Upper lobe of left lung (tissue), 6 donors: Measurements from ENCODE around the gene FOXE1. TPM values are rescaled to one million over a fixed set of nuclear protein-coding genes. Genes with fewer than 3 reads are reported as not detected.
A peak's percentile ranks its signal among the peaks of the same experiment; 100 is the strongest.

Experiments used
- ATAC-seq, 2 donors: fragments of 200-7000 bp; cut with Tn5 transposase; one replicate each; pipeline ENCODE4 v1.9.1; 2022; ENCODE audit warnings: mild to moderate bottlenecking in 2 of 2, moderate library complexity in 2 of 2; ENCODE audit not compliant: low FRiP score in 2 of 2
- DNase-seq, 2 donors: peaks; one replicate each; pipeline ENCODE4 v3.0.0-alpha.2; 2019 to 2020
- H3K27ac ChIP-seq, 4 donors: fragments of 200-600 bp; sonication (generic); one replicate each; pipeline ENCODE4 v1.5.1; 2016 to 2019
- H3K27me3 ChIP-seq, 4 donors: fragments of 200-600 bp; sonication (generic); one replicate each; pipeline ENCODE4 v1.5.1; 2017 to 2019
- H3K36me3 ChIP-seq, 4 donors: fragments of 200-600 bp; sonication (generic); one replicate each; pipeline ENCODE4 v1.5.1; 2016 to 2019
- H3K4me1 ChIP-seq, 4 donors: fragments of 200-600 bp; sonication (generic); one replicate each; pipeline ENCODE4 v1.5.1; 2018 to 2019
- H3K4me3 ChIP-seq, 4 donors: fragments of 200-600 bp; sonication (generic); one replicate each; pipeline ENCODE4 v1.5.1; 2017 to 2019; ENCODE audit warnings: mild to moderate bottlenecking in 2 of 4, moderate library complexity in 1 of 4
- H3K9me3 ChIP-seq, 4 donors: fragments of 200-600 bp; sonication (generic); one replicate each; pipeline ENCODE4 v1.5.1; 2018 to 2019
- CTCF ChIP-seq, 6 experiments: fragments of 450-650 bp in 4 of 6; fragments of 200-600 bp in 2 of 6; sonication (generic) in 2 of 6; IDR thresholded peaks; one replicate each; pipeline ENCODE4 v1.5.1; 2016 to 2019; ENCODE audit warnings: antibody characterized with exemption in 6 of 6
- EP300 ChIP-seq, 4 donors: sonication (generic); formaldehyde crosslinking; IDR thresholded peaks; one replicate each; pipeline ENCODE4 v1.5.1; 2017; ENCODE audit warnings: antibody characterized with exemption in 4 of 4, control low read depth in 2 of 4
- POLR2A ChIP-seq, 4 donors: fragments of 450-650 bp; IDR thresholded peaks; one replicate each; pipeline ENCODE4 v1.5.1; 2016 to 2017; ENCODE audit warnings: antibody characterized with exemption in 4 of 4, mild to moderate bottlenecking in 2 of 4
- POLR2AphosphoS5 ChIP-seq, 2 donors: sonication (generic); formaldehyde crosslinking; IDR thresholded peaks; one replicate each; pipeline ENCODE4 v1.5.1; 2017; ENCODE audit warnings: antibody characterized with exemption in 2 of 2
- WGBS, 2 donors: methylation state at CpG; one replicate each; pipeline ENCODE4 v1.1.5; 2017 to 2018; 5-methylcytosine and 5-hydroxymethylcytosine counted together
- total RNA-seq, 6 donors: library from RNA; depleted of rRNA in 4 of 6; stranded (reverse); fragments of >200 nt in 4 of 6; gene quantifications; one replicate each; pipeline versions ENCODE4 v1.1.0 to v1.2.1, GENCODE V29; 2016 to 2021
- donor health status: DM: no; HTN: no; CAD: no; lungs with moderate emphysema.
- donor health status: DM: no; HTN: yes; CAD: no; lungs with severe emphysema.

Gene FOXE1
- total RNA-seq, 6 donors from 2014 or later = 1.8 TPM; not detected in 5

GRCh38 chr9:97819735-97820134, 33.3 kb upstream of the FOXE1 start:
- Histone ChIP-seq H3K4me3 (no peak overlapping the region), H3K4me1 (no peaks in the 10 kb centered on the region), H3K27me3 (no peaks in the 10 kb centered on the region), H3K27ac (no peak overlapping the region), H3K36me3 (no peaks in the 10 kb centered on the region), H3K9me3 (no peaks in the 10 kb centered on the region)
- no peak for DNase-seq
- no peak for ATAC-seq
- TF ChIP-seq POLR2AphosphoS5 (IDR thresholded peaks at IDR 0.05) (no peak), CTCF (IDR thresholded peaks at IDR 0.05) (no peak), POLR2A (IDR thresholded peaks at IDR 0.05) (no peak), EP300 (IDR thresholded peaks at IDR 0.05) (no peak)
- WGBS, 2 donors = 70 to 77% methylated on average over 1 of the region's 1 CpG

- Histone ChIP-seq H3K4me3 (no peak overlapping the region), H3K4me1 (no peaks in the 10 kb centered on the region), H3K9me3 (no peaks in the 10 kb centered on the region), H3K27ac (no peak overlapping the region), H3K27me3 (no peaks in the 10 kb centered on the region), H3K36me3 (no peaks in the 10 kb centered on the region)
- DNase-seq (no peak), ATAC-seq (no peak)
- WGBS, 2 donors = 22 to 47% methylated on average over 1 of the region's 1 CpG
- TF ChIP-seq EP300 (IDR thresholded peaks at IDR 0.05) (no peak), POLR2AphosphoS5 (IDR thresholded peaks at IDR 0.05) (no peak), POLR2A (IDR thresholded peaks at IDR 0.05) (no peak), CTCF (IDR thresholded peaks at IDR 0.05) (no peak)
These were observed 32.7 kb upstream of the FOXE1 start for GRCh38 chr9:97820373-97820772.

GRCh38 chr9:97830884-97831829, 21.9 kb upstream of the FOXE1 start:
- no peak overlapping the region for H3K27ac ChIP-seq
- H3K27me3 ChIP-seq = no peaks in the 10 kb centered on the region
- DNase-seq (peak in 1 of 2 donors; percentile 30), ATAC-seq (no peak)
- H3K4me1 ChIP-seq = no peaks in the 10 kb centered on the region
- no peaks in the 10 kb centered on the region for H3K36me3 ChIP-seq
- no peaks in the 10 kb centered on the region for H3K9me3 ChIP-seq
- 60 to 69% methylated on average over 10 to 15 of the region's 15 CpGs for WGBS, 2 donors
- TF ChIP-seq EP300 (IDR thresholded peaks at IDR 0.05) = no peak
- no peak overlapping the region for H3K4me3 ChIP-seq

- H3K36me3 ChIP-seq = no peaks in the 10 kb centered on the region
- H3K27ac ChIP-seq = no peak overlapping the region
- DNase-seq (no peak), ATAC-seq (peak in 1 of 2 donors; percentile 43)
- 42 to 56% methylated on average over 10 of the region's 10 CpGs for WGBS, 2 donors
- H3K27me3 ChIP-seq = no peaks in the 10 kb centered on the region
- no peaks in the 10 kb centered on the region for H3K4me1 ChIP-seq
- H3K9me3 ChIP-seq = no peaks in the 10 kb centered on the region
- no peak for TF ChIP-seq POLR2A (IDR thresholded peaks at IDR 0.05)
- TF ChIP-seq EP300 (IDR thresholded peaks at IDR 0.05) = no peak
- no peak for TF ChIP-seq POLR2AphosphoS5 (IDR thresholded peaks at IDR 0.05)
- TF ChIP-seq CTCF (IDR thresholded peaks at IDR 0.05) = no peak
- H3K4me3 ChIP-seq = no peak overlapping the region
These were observed 21.0 kb upstream of the FOXE1 start for GRCh38 chr9:97831843-97832636.

GRCh38 chr9:97840521-97840920, 12.5 kb upstream of the FOXE1 start:
- no peak overlapping the region for H3K4me3 ChIP-seq
- no peaks in the 10 kb centered on the region for H3K4me1 ChIP-seq
- no peaks in the 10 kb centered on the region for H3K9me3 ChIP-seq
- DNase-seq (no peak), ATAC-seq (no peak)
- no peak for TF ChIP-seq CTCF (IDR thresholded peaks at IDR 0.05)
- TF ChIP-seq POLR2AphosphoS5 (IDR thresholded peaks at IDR 0.05) = no peak
- TF ChIP-seq EP300 (IDR thresholded peaks at IDR 0.05) = no peak
- no peak for TF ChIP-seq POLR2A (IDR thresholded peaks at IDR 0.05)
- no peaks in the 10 kb centered on the region for H3K27me3 ChIP-seq
- no peaks in the 10 kb centered on the region for H3K36me3 ChIP-seq
- no peak overlapping the region for H3K27ac ChIP-seq
